ENCODE measurements around the gene SORT1.
"Not testable (repeated sequence)": the region's sequence is repeated elsewhere in the genome, so short reads cannot be mapped to it uniquely, and the experiment has no call there.

The SORT1 gene

DNA sequence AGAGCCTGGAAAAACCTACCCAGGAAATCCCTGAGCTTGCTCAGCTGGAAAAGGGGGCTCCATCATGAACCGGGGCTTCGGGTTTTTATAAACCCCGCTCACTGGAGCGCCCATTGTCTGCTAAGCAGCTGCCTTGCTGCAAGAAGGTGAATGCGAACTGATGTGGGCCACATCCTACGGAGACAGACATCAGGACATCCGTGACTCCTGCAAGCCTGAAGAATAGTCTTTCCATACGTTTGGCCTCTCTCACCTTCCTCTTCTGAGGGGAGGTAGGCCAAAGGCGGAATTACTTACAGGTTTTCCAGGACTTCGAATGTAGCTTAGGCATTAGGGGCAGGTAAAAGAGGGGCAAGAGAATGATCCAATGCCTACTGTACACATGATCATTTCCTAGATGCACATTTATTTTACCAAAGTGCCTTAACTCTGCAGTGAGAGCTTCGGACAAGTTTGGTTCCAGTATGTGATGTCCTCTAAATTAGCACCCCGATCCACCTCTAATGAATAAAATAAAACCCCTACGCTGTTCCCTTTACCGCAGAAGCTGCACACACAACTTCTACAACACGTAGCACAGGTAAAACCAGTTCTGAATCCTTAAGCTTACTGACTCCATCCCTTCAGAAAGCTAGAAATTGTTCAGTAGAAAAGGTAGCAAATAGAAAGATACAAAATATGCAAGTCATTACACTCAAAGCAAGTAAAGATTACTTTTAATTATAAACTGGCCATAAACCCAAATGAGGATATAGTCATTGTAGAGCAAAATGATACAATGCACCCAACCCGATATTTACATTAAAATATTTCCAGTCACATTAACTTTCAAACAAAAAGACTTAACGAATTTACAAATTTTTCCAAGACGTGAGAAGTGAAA lies 866 bp upstream of the SORT1 start:
- no peak for DNase-seq (ENCODE audit: low read depth in 1 of 2, low spot score in 1 of 2)

DNA sequence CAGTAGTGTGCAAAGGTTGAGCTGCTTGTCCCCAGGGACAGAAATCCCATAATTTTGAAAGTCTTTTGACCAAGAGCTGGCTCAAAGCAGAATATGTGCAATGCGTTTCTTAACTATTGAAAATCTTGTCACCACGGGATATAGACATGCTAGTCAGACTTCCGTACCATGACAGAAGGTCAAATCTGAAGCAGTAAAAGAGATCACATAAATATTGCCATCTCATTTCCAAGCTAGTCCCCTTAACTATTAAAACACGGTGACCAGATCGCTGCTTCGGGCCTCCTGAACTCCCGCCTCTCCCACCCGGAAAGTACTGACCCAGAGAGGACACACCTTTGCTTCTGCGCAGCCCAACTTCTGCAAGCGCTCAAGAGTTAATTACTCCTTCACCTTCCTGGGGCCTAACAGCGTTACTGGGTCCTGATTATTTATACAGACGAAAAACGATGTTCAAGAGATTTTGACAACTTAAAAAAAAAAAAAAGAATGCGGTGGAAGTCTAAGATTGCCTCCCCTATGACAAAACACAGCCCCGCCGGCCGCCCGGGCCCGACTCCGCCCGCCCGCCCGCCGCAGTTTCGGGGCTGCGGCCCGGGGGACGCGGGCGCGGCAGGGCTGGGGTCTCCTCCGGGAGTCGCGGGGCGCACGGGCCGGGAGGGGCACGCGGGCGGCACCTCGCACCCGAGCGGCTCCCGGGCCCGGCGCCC lies 692 bp downstream of the SORT1 start:
- DNase-seq (ENCODE audit: low read depth in 1 of 2, low spot score in 1 of 2), result no peak

DNA sequence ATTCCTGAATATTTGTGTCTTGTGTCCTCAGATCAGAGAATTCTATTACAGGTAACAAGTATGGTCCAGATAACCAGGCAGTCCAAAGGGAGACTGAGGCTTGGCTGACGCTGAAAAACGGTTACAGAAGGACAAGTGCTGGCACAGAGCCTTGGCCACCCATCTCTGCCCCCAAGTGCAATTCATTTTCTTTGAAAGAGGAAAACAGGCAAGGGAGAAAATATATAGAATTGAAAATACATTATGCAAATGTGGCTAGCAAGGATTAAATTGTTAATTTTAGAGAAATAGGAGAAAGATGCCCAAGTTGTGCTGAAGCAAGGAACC lies 1.2 kb downstream of the SORT1 start:
- no peak for DNase-seq (ENCODE audit: low read depth in 1 of 2, low spot score in 1 of 2)

DNA sequence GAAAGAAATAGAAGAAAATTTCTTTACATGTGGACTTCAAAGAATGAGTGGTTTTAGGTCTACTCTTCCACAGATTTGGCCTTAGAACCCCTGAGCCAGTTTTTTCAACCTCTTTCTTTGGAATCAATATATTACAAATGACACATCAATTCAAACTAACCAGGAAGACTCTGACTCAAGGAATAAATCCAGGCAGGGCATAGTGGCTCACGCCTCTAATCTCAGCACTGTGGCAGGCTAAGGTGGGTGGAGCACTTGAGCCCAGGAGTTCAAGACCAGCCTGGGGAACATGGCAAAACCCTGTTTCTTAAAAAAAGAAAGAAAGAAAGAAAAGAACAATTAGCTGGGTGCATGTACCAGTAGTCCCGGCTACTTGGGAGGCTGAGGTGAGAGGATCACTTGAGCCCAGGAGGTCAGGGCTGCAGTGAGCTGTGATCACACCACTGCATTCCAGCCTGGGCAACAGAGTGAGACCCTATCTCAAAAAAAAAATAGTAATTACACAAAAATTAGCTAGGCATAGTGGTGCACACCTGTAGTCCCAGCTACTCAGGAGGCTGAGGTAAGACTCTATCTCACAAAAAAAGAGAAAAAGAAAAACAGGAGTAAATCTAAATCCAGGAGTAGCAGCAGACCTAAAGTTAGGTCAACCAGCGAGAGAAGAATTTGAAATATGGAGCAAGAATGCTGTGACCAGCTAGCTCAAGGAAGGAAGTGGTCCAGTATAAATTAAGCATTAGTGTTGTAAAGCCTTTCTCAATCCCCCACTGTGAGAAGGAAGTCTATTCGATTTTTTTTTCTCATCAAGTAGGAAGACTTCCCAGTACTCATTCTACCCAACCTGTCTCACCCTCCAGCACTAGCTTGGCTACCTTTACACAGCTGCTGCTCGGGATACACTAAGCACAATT lies 1.9 kb downstream of the SORT1 start:
- no peak for DNase-seq (ENCODE audit: low read depth in 1 of 2, low spot score in 1 of 2)

DNA sequence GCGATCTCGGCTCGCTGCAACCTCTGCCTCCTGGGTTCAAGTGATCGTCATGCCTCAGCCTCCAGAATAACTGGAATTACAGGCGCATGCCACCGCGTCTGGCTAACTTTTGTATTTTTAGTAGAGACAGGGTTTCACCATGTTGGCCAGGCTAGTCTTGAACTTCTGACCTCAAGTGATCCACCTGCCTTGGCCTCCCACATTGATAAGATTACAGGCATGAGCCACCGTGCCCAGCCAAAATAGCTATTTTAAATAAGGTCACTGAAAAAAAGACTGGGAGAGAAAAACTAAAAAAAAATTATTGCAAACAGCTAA lies 2.5 kb downstream of the SORT1 start:
- DNase-seq (ENCODE audit: low read depth in 1 of 2, low spot score in 1 of 2), result not testable (repeated sequence)

DNA sequence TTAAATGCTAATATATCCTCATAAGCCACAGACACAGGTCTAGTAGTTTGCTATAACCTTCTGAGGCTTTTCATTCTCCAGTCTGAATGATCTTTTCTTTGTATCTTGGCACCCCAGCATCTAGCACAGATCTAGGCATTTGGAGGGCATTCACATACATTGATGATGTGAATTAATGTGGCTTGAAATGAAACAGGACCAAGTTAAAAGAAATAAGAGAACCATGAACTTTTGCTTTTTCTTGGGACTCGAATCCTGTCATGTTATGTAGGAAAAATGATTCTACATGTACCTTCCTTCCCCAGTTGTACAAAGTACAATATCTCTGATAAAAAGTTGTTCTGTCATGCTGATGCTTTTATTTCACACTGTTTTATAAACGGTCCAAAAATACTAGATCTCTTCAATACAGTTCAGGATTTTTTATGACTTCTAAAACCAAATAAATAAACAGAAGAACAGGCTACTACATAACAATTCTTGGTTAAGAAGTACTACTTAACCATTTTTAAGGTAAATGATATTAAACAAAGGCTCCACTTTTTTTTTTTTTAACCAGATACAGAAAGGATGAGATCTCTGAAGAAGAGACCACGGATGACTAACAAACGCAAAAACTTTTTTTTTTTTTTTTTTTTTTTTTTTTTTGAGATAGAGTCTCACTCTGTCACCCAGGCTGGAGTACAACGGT lies 3.0 kb downstream of the SORT1 start:
- no peak for DNase-seq (ENCODE audit: low read depth in 1 of 2, low spot score in 1 of 2)

DNA sequence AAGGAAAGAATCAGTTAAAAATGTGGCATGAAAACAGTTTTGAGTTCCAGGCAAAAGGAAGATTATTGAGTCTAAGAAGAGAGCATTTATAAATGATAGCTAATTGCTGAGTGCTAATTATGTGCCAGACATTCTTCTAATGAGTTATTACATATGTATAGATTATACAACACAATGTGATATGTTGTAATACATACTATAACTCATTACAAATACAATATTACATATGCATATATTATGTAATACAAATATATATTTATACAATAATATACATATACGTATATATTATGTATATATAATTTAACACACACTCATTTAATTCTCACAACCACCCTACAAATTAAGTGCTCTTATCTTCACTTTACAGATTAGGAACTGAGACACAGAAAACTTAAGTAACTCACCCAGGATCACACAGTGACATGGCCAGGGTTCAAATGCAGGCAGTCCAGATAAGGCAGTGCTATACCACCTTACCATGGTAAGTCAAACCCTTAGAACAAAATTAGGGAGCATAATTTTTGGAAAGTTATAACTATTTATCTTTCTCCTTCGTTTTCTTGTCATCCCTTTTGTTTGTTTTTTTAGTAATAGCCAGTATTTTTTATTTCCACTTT lies 4.0 kb downstream of the SORT1 start:
- no peak for DNase-seq (ENCODE audit: low read depth in 1 of 2, low spot score in 1 of 2)

DNA sequence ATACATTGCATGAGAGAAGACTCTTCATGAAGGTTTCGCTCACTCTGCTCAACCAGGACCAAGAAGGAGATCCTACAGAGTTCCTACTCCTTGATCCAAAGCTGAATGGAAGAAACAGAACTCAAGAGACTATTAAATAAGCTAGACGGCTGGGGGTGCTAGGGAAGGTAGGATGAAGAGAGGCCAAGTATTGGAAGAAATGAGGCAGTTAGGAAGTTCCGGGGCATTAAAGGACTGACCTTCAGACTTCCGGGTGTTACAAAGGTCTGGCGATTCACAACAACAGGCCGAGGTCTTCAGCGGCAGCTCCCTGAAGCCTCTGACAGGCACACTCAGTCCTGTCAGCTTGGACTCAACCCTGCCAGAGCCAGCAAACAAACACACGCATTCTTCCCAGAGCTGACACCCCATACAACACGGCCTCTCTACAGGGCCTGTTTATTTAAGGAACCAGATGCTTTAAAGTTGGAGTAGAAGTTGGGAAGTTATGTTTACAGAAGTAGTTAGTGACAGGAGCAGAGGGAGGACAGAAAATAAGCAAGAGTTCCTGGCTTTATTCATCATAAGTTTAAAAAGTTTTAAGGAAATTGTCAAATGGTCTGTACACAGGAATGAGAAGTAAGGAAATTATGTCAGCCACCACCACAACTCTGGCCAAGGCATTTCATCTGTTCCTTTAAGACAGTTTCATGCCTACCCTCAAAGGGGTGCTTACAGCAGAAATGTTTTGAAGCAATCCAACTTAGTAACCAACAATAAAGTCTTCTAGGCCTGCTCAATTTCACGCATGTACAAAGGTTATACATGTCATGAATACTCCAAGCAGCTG lies 4.7 kb downstream of the SORT1 start:
- no peak for DNase-seq (ENCODE audit: low read depth in 1 of 2, low spot score in 1 of 2)

DNA sequence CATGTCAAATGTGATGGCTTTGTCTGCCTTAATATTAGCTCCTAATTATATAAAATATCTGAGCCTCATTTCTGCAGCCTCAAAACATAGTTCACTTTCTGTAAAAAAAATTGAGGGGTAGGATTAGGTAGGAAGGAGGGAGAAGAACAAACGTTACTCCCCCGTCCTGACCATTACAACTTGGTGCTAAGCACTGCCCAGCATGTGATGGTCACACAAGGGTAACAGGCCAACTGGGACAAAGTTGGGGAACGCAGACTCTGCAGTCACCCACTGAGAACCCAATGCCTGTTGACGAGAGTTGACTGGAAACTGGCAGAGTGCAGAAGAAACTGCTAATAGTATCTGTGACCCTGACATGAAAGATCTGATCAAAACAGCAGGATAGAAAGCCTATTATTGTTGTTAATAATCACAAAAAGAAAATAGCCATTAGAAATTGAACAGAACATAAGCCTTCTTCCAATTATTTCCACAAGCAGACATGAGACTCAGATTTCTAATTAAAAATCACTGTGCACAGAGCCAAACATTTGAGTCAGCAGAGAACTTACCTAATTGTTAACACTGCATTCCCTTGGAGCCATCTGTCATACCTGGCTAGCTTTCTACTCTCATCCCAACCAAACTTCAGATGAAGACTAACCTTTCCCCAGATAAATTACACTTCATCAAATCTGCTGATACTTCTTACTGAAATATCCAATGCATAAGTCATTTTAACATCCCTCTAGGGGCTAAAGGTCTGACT lies 5.5 kb downstream of the SORT1 start:
- DNase-seq (ENCODE audit: low read depth in 1 of 2, low spot score in 1 of 2), result no peak

DNA sequence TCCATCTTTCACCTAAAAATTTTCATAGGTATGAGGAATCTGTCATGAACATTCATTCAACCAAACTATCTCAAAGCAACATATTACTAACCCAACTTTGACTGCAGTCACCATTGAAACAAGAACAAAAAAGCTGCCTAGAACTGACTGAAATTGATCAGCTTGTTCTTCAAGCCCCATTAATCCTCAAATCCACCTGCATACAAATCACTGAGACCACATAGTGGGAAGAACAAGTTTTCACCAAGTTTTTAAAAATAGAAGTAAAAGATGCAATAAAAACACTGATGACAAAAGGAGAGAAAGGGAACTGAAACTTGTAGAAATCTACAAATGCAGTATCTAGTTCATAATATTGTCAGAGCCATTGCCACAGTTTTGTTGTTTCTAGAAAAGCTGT lies 6.1 kb downstream of the SORT1 start:
- no peak for DNase-seq (ENCODE audit: low read depth in 1 of 2, low spot score in 1 of 2)

DNA sequence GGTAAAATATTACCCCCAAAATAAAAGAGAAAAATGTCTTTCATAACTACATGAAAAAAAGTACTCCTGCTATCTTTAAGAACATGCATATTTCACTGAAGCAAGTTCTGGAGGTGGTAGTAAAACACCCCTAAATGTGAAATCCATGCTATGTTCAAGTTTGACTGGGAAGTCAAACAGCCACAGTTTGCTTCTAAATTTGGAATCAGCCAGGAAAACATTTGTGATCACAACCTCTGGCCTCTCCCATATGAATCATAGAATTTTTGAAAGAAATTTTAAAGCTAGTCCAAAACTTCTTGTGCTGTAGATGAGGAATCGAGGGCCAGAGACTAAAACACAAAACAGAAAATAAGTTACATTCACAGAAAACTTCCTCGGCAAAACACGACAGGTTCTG lies 6.6 kb downstream of the SORT1 start:
- no peak for DNase-seq (ENCODE audit: low read depth in 1 of 2, low spot score in 1 of 2)

DNA sequence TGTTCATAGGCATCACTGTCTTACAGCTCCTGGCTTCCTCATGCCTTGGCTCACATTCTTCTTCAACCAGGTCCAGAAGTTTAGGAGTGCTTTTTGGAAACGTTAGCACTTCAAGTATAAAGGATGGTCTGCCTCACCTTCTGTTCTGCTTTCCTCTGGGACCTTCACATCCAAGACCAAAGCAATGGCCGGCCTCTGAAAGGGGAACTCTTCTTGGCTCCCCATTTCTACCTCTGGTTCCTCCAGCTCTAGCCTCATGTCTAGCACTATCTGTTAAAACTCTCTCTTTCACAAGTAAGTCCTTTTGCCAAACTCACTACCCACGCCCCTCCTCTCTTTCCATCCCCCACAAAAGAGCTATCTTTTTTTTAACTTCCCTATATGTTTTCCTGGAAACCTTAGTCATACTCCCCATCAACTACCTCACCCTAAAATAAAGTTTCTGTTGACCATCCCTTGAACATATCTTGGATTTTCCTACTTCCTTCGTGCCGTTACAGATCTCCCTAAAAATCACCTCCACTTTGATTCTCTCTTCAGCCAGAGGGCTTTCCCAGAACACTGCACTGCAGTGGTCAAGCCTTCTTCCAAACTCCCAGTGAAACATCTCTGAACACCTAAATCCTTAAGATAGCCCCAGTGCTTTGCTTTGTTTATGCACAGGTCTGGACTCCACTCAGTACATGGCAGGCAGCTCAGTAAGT lies 7.9 kb downstream of the SORT1 start:
- no peak for DNase-seq (ENCODE audit: low read depth in 1 of 2, low spot score in 1 of 2)

DNA sequence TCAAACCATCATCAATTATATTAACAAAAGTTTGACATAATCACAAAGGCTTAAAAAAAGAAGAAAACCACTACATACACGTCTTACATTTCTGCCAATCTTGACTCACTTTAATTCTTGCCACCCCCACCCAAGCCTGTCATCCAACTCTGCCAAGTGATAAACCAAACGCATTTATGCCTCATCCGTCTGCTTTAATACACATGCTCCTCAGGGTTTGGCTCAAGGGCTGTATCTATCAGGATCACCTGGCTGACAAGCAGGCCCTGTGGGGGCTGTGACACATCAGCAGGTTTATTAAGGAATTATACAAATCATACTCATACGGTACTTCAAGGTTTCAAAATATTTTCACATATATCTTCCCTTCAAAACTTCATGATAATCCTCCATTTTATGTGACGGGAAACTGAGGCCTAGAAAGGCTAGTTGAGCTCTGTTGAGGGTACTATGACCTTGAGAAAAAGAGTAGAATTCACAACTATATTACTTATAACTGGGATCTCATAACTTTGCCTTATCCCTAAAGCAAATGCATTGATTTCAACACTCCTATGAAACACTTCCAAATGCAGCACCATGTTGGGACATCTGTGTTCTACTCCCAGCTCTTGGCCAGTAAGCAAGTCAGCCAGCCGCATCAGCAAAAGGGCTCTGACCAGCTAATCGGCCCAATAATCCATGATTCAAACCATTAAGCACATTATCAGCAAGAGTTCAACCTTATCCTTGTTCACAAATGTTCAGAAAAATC lies 8.7 kb downstream of the SORT1 start:
- DNase-seq (ENCODE audit: low read depth in 1 of 2, low spot score in 1 of 2), result no peak

DNA sequence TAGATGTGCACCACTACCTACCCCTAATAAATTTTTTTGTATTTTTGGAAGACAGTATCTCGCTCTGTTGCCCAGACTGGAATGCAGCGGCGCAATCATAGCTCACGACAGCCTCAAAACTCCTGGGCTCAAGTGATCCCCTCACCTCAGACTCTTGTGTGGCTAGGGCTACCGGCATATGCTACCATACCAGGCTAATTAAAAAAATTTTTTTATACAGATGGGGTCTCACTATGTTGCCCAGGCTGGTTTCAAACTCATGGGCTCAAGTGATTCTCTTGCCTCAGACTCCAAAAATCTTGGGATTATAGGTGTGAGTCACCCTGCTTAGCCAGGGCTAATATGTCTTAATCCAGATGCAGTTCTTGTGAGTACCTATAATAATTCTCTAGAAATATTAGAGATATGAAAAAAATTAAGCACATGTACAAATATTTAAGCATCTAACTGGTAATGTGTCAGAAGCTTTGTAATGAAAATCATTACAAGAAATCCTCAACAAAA lies 9.5 kb downstream of the SORT1 start:
- DNase-seq (ENCODE audit: low read depth in 1 of 2, low spot score in 1 of 2), result no peak

DNA sequence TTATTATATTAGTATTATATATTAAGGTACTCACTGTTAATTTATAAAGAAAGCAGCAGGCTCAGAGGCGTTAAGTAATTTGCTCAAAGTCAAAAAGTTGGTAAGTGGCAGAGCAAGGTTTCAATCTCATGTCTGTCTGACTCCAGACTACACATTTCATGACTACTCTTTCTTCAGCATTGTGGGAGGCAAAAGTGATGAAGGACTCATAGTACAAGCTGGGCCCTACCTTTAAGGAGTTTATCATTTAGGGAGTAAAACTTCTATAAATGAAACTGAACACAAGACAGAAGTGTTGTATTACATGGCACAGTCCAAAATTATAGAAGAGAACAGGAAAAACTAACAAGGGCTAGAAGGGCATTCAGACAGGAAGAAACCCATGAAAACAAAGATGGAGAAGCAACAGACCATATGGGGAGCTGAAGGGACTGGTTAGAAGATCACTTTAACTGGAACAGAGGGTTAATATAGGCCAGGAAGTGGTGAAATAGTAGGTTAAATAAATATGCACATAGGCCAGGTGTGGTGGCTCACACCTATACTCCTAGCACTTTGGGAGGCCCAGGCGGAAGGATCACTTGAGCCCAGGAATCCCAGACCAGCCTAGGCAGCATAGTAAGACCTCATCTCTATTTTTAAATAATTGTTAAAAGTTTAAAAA lies 11.5 kb downstream of the SORT1 start:
- DNase-seq (ENCODE audit: low read depth in 1 of 2, low spot score in 1 of 2), result no peak

DNA sequence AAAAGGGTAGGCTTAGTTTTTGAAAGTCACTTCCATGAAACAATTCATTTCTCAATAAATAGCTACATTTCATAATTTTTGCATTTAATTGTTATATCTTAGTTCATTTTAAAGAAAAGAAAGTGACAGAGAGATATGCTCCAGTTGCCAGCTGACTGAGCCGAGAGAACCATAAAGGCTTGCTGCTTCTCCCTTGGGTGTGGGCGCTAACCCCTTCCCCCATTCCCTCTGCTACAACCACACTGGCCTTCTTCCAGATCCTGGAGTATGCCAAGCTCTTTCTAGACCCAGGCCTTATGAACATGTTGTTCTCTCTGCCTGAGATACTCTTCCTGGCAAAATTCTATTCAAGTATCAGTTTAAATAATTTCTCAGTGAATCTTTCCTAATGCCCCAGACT lies 12.3 kb downstream of the SORT1 start:
- DNase-seq (ENCODE audit: low read depth in 1 of 2, low spot score in 1 of 2), result no peak

DNA sequence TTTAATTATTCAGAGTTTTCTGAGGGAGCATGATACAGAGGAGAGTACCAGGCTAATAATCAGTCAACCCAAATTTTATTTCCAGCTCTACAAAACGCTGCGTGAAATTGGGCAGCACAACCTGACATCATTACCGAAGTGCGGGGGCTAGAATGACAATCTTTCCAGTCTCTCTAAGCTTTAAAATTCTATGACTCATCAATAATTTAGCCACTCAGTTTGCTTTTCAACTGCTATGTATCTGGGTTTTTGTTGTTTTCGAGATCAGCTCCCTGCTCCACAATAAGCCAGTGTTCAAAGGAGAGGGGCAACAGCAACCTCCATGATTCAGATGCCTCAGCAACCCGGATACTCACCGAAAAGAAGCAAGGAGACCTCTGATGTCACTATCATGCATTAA lies 13.9 kb downstream of the SORT1 start:
- no peak for DNase-seq (ENCODE audit: low read depth in 1 of 2, low spot score in 1 of 2)
